KMS-11 (cell line): ENCODE results near the gene CCT5.

ENCODE experiments used
- H2AFZ ChIP-seq: fragments of 200-600 bp; sonication (generic); 2 replicates; pipeline ENCODE4 v1.6.1; 2016; ENCODE audit warnings: antibody characterized with exemption, mixed run types, low read depth
- H3K27ac ChIP-seq: fragments of 200-600 bp; sonication (generic); 2 replicates; pipeline ENCODE4 v1.6.1; 2016; ENCODE audit warnings: mild to moderate bottlenecking, mixed run types
- H3K27me3 ChIP-seq: fragments of 200-600 bp; sonication (generic); 2 replicates; pipeline ENCODE4 v1.6.1; 2017; ENCODE audit warnings: mild to moderate bottlenecking, low read depth, mixed run types, moderate library complexity; ENCODE audit not compliant: insufficient read depth
- H3K36me3 ChIP-seq: fragments of 200-600 bp; sonication (generic); 2 replicates; pipeline ENCODE4 v1.6.1; 2017; ENCODE audit warnings: mild to moderate bottlenecking, mixed run types; ENCODE audit not compliant: insufficient read depth
- H3K4me1 ChIP-seq: fragments of 200-600 bp; sonication (generic); 2 replicates; pipeline ENCODE4 v1.6.1; 2016; ENCODE audit warnings: mild to moderate bottlenecking, low read depth, mixed run types; ENCODE audit not compliant: poor library complexity, severe bottlenecking
- H3K4me2 ChIP-seq: fragments of 200-600 bp; sonication (generic); 2 replicates; pipeline ENCODE4 v1.7.0; 2016; ENCODE audit warnings: mild to moderate bottlenecking, mixed run types
- H3K4me3 ChIP-seq: fragments of 200-600 bp; sonication (generic); IDR thresholded peaks from 2 replicates; pipeline ENCODE4 v1.6.1; 2017; ENCODE audit warnings: low read depth, low read length, mixed read lengths; ENCODE audit not compliant: insufficient read depth
- H3K79me2 ChIP-seq: fragments of 200-600 bp; sonication (generic); 2 replicates; pipeline ENCODE4 v1.6.1; 2016; ENCODE audit warnings: low read depth, mixed run types; ENCODE audit not compliant: insufficient read depth
- H3K9ac ChIP-seq: fragments of 200-600 bp; sonication (generic); 2 replicates; pipeline ENCODE4 v1.6.1; 2016; ENCODE audit warnings: mild to moderate bottlenecking, mixed run types
- H4K20me1 ChIP-seq: fragments of 200-600 bp; sonication (generic); 2 replicates; pipeline ENCODE4 v1.6.1; 2016; ENCODE audit warnings: mild to moderate bottlenecking, mixed run types; ENCODE audit not compliant: insufficient read depth
- TF ChIP-seq, protein P1 (sequence below): fragments of 200-600 bp; sonication (generic); conservative IDR thresholded peaks from 2 replicates; pipeline ENCODE4 v1.6.1; 2017; ENCODE audit warnings: low read depth, mild to moderate bottlenecking, antibody characterized with exemption, low read length, moderate library complexity, mixed read lengths

CCT5 gene

DNA sequence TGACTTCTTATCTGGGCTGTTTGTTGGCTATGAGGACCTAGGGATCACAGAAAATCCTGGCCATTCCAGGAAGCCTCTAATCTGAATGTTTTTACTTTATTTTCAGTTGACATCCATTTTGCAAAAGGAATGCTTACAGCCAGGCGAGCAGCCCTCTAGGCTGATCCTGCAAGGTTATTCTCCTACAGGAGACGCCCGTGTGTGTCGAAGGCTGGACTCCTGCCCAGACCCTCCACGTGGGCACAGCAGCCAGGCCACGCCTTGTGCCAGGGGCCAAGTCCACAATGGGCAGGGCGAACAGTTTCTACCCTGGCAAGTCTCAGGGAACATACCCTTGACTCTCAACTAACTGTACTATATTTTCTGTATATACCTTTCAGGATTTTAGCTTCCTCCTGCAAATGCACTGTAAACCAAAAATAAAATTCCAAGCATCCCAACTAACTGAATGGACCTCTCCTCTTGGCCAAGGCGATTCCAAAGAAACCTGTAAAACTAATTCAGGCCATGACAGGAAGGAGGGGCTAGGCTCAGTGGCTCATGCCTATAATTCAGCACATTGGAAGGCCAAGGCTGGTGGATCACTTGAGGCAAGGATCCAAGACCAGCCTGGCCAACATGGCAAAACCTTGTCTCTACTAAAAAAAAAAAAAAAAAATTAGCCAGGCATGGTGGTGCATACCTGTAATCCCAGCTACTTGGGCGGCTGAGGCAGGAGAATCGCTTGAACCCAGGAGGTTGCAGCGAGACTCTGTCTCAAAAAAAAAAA, 51.9 kb downstream of the CCT5 start:
- Histone ChIP-seq H3K4me1 (no peaks in the 10 kb centered on the region), H3K4me3 (no peak overlapping the region), H3K36me3 (no peaks in the 10 kb centered on the region), H4K20me1 (no peaks in the 10 kb centered on the region), H3K79me2 (no peaks in the 10 kb centered on the region), H3K4me2 (no peak overlapping the region), H3K27me3 (no peaks in the 10 kb centered on the region), H3K9ac (no peak overlapping the region), H2AFZ (no peak overlapping the region), H3K27ac (no peak overlapping the region)
- TF ChIP-seq, protein P1, sequence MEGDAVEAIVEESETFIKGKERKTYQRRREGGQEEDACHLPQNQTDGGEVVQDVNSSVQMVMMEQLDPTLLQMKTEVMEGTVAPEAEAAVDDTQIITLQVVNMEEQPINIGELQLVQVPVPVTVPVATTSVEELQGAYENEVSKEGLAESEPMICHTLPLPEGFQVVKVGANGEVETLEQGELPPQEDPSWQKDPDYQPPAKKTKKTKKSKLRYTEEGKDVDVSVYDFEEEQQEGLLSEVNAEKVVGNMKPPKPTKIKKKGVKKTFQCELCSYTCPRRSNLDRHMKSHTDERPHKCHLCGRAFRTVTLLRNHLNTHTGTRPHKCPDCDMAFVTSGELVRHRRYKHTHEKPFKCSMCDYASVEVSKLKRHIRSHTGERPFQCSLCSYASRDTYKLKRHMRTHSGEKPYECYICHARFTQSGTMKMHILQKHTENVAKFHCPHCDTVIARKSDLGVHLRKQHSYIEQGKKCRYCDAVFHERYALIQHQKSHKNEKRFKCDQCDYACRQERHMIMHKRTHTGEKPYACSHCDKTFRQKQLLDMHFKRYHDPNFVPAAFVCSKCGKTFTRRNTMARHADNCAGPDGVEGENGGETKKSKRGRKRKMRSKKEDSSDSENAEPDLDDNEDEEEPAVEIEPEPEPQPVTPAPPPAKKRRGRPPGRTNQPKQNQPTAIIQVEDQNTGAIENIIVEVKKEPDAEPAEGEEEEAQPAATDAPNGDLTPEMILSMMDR, result no peak

DNA sequence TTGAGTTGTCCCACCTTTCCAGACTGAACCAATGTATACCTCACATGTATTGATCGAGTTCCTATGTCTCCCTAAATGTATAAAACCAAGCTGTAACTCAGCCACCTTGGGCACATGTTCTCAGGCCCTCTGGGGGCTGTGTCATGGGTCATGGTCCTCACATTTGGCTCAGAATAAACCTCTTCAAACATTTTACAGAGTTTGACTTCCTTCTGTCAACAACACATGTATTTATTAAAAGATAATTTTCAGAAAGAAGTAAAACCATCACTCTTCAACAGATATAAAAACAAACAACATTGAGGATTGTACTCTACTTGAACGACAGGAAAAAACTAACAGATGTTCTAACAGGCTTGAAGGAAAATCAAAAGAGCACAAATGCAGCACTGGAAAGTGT, 53.1 kb downstream of the CCT5 start:
- H4K20me1 ChIP-seq, result no peaks in the 10 kb centered on the region
- no peak overlapping the region for H3K9ac ChIP-seq
- no peaks in the 10 kb centered on the region for H3K4me1 ChIP-seq
- no peak overlapping the region for H3K4me3 ChIP-seq
- no peak overlapping the region for H2AFZ ChIP-seq
- H3K79me2 ChIP-seq, result no peaks in the 10 kb centered on the region
- no peaks in the 10 kb centered on the region for H3K27me3 ChIP-seq
- no peak overlapping the region for H3K27ac ChIP-seq
- H3K36me3 ChIP-seq, result no peaks in the 10 kb centered on the region
- TF ChIP-seq, protein P1, result no peak
- no peak overlapping the region for H3K4me2 ChIP-seq

DNA sequence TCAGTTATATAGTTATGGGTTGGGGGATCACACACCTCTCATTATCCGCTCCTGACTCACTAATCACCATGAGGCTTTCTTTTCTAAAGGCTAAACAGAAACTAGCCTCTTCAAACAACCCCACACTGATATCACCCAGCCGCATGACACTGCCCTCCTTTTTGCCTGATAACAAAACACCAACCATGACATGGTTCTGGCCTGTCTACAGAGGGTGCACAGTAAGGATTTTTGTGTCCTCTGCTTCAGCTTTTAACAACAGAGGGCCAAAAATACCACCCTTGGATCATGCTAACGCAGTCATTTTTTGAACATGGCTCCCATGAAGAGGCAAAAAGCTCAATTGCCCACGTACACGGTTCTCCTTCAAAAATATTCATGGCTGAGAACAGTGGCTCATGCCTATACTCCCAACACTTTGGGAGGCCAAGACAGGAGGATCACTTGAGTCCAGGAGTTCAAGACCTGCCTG, 53.7 kb downstream of the CCT5 start:
- H3K9ac ChIP-seq, result no peak overlapping the region

DNA sequence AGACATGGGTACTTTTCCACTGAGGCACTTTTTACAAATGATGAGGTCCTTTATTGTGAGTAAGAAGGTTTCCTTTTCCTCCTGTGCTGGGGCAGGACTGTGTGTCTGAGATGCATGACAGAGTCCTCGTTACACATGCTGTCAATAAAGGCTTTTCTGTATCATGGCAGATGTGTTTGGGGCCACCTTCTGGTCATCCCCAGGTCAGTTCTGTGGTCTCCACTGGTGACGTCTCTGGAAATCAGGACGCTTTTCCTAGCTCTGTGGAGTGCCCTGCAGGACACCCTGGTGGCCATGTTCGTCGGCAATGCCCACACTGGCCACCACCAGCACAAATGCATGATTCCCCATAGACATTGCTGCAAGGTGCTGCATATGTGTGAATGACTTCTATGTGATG, 54.9 kb downstream of the CCT5 start:
- no peak overlapping the region for H3K4me2 ChIP-seq
- H3K27me3 ChIP-seq, result no peaks in the 10 kb centered on the region
- no peak overlapping the region for H3K27ac ChIP-seq
- no peaks in the 10 kb centered on the region for H3K36me3 ChIP-seq
- no peak overlapping the region for H3K9ac ChIP-seq
- no peak overlapping the region for H3K4me3 ChIP-seq
- H2AFZ ChIP-seq, result no peak overlapping the region
- no peaks in the 10 kb centered on the region for H4K20me1 ChIP-seq
- TF ChIP-seq, protein P1, result no peak
- H3K79me2 ChIP-seq, result no peaks in the 10 kb centered on the region
- no peaks in the 10 kb centered on the region for H3K4me1 ChIP-seq

More for the DNA sequence above, 53.7 kb downstream of the CCT5 start:
- H2AFZ ChIP-seq, result no peak overlapping the region
- no peaks in the 10 kb centered on the region for H3K36me3 ChIP-seq
- H3K4me1 ChIP-seq, result no peaks in the 10 kb centered on the region
- H3K79me2 ChIP-seq, result no peaks in the 10 kb centered on the region
- no peak overlapping the region for H3K27ac ChIP-seq
- TF ChIP-seq, protein P1, result no peak
- H3K4me3 ChIP-seq, result no peak overlapping the region
- H4K20me1 ChIP-seq, result no peaks in the 10 kb centered on the region
- H3K4me2 ChIP-seq, result no peak overlapping the region
- H3K27me3 ChIP-seq, result no peaks in the 10 kb centered on the region
